HG03095 (cell line): ENCODE measurements around the gene ATG5.

Experiments used
- ATAC-seq: cut with Tn5 transposase; IDR thresholded peaks from one replicate; pipeline ENCODE4 v1.9.1; 2021; ENCODE audit warnings: moderate library complexity; ENCODE audit not compliant: unreplicated experiment

The ATG5 gene

GRCh38 chr6:106325336-106326178 is at the start of gene ATG5:
Gene ATG5, minus strand, starts transcription at chr6:106325760. Its CDS starts 9,552 bp downstream, at chr6:106316208.
- ATAC-seq, result peak; percentile 95

DNA sequence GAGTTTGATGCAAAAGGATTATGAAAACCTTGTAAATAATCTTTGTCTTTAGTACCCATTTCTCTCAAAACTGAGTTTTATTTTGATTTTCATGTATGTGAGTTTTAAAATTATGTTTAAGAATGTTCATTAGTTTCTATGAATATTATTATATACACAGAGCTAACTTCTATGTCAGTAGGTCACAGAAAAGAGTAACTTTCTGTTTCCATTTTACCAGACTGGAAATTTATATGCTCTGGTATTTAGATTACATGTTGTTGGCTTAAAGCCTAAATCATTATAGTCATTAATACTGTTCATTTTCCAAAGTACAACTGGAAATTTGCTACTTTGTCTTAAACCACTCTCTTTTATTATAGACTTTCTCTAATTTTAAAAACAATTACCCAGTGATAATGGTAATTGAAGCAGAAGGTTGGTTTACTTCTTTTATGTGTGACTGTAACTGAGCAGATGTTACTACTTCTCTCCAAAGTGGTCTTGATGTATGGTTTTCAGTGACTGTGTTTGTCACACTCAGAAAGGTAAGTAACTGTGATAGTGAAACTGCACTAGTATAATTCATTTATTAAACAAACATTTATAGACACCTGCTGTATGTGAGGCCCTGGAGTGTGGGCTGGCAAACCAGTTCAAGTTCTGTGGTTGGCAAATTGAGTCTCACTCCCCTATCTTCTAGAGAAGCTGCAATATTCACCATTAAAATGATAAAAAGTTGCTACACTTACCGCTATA is 48.1 kb upstream of the ATG5 start:
- ATAC-seq, result no peak

DNA sequence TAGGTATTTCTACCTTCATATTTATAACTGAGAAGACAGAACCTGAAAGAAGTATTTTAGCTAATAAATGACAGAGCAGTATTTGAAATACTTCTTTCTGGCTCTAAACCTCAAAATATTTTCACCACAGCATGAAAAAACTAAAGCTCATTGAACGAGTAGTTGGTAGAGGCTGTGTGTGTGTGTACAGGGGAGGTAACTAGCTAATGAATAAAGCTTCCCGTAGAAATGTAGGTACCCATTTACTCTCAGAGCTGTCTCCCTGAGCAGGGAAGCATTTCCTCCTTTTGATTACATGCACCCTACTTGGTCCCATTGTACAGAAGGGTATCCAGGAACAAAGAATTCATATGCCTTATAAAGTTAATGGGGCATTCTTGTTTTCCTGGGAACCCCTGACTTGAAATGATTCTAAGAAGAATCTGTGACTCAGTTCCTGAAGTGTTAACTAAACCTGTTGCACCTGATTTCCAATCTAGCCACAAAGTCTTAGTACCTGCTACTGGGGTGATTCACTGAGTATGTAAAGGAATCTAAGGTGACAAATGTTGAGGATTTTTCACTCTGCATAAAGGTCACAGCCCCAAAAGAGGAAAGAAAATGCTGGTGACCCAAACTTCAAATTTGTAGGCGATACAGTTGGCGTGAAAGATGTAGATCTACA is 47.4 kb upstream of the ATG5 start:
- ATAC-seq, result no peak

DNA sequence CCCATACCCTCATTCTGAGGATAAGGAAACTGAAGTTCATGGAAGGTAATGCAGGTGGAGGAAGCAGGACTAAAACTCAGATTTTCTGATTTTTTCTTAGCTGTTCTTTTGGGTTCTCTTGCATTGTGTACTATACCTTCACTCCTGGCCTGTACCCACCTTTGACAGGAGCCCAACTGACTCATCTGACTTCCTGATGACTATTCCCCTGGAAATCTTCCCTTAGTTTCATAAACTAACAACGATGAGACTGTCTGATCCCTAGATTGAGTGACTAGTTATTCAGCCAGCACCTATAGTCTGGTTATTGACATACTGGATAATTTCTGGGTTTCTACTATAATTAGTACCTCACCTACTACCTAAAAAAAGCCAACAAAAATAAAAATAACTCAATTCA is 45.1 kb upstream of the ATG5 start:
- no peak for ATAC-seq

DNA sequence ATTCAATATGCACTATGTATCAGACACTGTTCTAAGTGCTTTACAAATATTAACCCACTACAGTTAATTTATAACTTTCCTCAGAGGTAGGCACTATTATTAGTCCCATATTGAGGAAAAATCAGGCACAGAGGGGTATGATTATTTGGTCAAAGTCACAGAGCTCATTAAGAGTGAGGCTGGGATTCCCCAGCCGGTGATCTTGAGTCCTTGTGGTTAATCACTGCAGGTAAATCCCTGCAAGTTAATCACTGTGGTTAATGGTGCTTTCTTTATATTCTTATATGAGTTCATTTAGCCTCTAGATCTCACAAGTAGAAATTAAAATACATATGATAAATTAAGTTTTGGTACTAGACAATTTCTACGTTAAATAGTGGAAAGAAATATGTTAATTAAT is 44.2 kb upstream of the ATG5 start:
- no peak for ATAC-seq

DNA sequence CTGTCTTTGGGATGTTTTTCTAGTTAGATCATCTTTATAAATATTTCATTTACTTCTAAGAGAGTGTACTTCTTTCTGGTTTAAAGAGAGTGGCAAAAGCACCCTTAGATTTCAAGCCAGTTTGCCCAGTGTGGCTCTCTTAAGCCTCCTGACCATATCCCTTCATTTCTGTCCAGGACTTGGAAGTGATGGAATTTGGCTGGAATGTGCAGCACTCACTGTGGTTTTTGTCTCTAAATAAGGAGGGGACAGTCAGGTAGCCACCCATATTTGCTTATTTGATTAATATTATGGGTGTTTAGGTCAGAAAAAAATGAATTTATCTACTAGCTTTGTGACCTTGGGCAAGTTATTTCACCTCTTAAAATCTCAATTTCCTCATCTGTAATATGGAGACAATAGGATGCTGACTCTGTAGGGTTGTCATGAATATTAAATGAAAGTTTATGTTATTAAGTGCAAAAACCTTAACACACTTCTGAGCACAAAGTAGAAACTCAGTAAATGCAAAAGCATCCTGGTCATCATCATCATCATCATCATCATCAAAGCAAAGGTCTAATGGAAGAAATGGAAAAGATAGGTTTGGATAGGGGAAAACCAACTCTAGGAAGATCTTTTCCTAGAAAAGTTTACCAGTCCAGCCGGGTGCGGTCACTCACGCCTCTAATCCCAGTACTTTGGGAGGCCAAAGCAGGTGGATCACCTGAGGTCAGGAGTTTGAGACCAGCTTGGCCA is 38.0 kb upstream of the ATG5 start:
- no peak for ATAC-seq

DNA sequence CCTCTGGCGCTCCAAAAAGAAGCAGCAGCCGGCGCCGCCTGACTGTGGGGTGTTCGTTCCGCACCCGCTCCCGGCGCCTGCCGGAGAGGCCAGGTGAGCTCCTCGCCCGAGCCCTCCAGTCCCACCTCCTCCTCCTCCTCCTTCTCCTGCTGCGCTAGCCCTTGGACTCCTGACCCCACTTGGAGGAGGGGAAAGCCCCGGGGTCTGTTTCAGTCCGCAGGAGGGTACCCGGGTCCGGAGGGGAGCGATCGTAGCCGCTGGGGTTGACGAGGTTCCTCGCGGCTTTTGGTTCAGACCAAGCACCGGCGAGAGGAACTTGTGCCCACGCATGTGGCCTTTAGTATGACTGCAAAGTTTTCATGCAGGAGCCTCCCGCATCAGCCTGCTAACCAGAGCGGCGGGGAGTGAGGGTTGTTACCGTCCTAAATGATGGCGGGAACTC is 35.5 kb upstream of the ATG5 start:
- ATAC-seq, result peak; percentile 38

DNA sequence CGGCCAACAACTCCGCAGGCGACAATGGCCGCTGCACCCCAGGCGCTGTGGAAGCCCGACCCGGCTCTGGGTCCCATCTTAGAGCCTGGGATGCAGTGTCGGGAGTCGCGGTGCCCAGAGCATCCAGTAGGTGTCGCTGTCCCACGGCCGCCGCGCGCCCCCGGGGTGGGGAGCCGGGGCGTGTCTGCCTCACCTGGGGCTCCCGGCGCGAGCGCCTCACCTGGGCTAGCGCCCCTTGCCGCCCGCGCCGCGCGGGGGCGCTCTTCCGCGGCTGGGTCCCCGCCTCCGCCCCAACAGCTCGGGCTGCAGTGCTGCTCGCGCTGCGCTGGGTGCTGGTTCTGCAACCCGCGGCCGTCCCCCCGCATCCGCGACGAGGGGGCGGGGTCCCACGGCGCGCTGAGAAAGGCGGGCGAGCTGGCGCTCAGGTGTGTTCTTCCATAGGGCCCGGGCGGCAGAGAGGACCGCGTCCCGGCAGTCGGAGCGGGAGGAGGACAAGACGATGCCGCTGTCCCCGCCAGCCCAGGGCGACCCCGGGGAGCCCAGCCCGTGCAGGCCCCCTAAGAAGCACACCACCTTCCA is 34.9 kb upstream of the ATG5 start, which contains the start of gene CRYBG1:
Gene CRYBG1 (plus strand): TSS at position 308 of the 579 bp plus-strand sequence. CDS start 192 bp downstream, at position 500.
- ATAC-seq, result peak; percentile 68

DNA sequence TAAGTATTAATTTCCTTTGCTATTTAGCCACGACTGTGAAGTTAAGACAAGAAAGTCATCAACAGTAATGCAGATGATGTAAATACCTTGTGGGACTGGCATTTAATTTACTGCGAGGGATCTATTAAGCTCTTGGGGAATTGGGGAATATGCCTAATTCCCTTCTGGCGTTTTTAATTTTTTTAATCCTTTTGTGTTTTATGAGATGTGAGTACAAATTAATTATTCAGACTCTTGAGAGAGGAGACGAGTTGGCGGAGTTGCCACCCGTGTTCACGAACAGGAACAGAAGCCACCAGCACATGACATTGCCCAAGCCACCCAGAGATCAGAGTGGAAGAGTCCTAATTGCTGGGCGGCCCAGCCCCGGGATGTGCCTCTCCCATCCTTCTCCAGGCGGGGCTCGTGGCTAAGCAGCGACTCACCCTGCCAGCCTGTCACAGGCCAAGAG is 34.4 kb upstream of the ATG5 start:
- no peak for ATAC-seq

DNA sequence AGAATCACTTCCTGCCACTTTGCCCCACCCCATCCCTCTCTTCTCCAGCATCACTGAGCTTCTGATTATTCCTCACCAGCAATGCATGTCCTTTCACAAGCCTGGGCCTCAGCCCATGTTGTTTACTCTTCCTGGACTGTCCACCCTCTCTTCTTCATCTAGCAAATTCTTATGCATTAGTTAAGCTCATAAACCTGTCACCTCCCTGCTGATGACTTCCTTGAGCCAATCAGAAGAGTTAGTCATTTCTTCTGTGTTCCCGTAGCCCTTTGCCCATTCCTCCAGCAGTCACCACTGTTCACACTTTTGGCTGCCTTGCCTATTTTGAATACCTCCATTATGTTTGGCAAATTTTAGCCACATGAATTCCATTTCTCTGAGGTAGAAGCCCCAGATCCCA is 30.8 kb upstream of the ATG5 start:
- ATAC-seq, result no peak

GRCh38 chr6:106347219-106347618 is 21.7 kb upstream of the ATG5 start:
- no peak for ATAC-seq

DNA sequence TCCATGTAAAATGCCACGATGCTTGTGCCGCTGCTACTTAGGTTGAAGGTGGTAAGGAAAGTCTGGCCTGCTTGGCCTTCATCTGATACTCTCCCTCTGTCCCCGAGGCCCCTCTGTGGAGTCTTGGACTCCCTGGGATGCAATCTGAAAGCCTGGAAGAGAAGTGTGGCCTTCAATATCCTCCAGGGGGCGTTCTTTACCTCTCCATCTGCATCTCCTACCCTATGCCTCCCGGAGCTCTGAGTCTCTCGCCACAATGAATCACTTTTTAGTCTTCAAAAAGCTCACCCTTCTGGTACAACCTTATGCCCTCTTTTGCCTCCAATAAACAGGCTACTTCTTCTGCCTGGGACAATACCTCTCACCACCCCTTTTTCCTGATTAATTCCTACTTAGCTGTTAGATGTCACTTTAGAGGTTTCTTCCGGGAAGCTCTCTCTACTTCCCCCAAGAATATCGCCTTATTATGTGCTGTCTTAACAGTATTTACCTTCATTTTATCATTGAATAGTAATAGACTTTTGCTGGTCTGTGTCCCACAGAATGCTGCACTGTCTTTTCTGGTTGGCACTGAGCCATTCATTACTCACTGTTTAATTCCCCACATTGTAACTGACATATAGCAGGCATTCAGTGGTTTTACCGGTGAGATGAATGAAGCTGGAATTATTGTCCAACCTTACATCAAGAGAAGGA is 13.9 kb upstream of the ATG5 start:
- no peak for ATAC-seq

DNA sequence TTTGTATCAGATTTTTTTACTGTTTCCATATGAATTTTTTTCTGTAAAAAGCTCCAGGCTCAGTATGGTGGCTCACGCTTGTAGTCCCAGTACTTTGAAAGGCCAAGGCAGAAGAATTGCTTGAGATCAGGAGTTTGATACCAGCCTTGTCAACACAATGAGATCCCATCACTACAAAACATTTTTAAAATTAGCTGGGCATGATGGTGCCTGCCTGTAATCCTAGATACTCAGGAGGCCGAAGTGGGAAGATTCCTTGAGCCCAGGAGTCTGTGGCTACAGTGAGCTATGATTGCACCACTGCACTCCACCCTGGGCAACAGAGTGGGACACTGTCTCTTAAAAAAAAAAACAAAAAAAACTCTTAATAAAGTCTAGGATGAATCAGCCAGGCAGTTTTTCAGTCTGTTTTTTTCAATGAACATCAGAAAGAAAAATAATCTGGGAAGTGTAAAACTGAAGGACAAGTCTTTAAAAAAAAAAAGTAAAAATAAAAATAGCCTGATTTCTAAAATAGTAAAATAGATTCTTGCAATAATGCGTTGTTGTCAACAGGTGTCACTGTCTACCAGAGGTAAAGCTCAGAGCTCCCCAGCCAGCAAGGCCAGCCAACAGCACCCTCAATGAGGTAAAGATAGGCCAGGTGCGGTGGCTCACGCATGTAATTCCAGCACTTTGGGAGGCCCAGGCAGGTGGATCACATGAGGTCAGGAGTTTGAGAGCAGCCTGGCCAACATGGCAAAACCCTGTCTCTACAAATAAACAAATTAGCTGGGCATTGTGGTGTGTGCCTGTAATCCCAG is 9.3 kb upstream of the ATG5 start:
- no peak for ATAC-seq

DNA sequence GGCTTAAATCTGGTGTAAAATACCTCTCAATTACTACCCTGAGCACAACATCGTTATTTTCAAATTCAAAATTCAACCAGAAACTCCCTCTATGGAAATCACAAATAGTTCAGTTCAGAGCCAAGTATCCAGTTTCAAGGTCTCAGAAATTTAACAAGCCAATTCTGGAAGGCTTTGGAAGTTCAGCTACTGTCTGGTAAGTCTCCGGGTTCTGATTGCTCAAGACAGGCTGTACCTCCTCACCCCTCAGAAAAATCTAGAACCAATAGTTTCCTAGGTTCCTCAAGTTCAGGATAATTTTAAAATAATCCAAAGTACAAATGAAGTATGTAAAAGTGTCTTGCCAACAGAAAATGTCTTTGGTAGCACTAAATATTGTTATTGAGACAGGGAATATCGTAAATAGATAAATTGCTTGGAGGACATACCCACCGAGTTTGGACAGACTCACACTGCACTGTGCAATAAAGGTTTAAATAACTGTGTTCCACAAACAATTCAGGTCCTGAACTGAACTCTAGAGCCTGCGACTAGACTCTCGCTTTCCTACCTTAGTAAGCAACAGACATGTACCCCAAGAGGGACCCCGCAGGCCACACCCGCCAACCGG is 729 bp downstream of the ATG5 start:
- no peak for ATAC-seq

DNA sequence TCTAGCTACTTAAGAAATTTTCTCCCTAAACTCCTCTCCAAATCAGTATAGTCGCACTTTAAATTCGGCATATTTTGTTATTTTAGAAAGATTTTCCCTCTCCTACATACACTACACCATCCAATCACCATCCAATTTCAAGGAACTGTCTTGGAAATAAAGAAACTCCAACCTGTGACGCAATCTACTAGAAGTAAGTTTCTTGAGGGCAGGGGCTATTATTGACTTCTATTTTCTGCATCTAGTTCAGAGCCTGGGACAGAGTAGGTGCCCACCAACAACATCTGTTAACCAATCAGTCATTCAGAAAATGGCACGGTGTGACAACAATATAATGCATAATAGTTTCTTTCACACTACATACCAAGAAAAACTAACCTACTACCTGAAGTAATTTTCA is 3.6 kb downstream of the ATG5 start:
- ATAC-seq, result no peak

GRCh38 chr6:106318851-106319250 is 6.7 kb downstream of the ATG5 start:
- ATAC-seq, result no peak

- ATAC-seq, result no peak
These were observed 7.5 kb downstream of the ATG5 start for GRCh38 chr6:106318061-106318460.

- no peak for ATAC-seq
These were observed 9.2 kb downstream of the ATG5 start for GRCh38 chr6:106316375-106316766.
